GM20431 (cell line): ENCODE results near the gene TMEM238L.

Experiments used
- in situ Hi-C: fragments of 300-500 bp; cut with MseI, MboI; formaldehyde crosslinking; loops from one replicate; pipeline ENCODE4 v1.15.0; 2020; ENCODE audit warnings: low sequenced_read_pairs; ENCODE audit not compliant: unreplicated experiment

Gene TMEM238L

GRCh38 chr17:10777131-10777807, 26.6 kb downstream of the TMEM238L start:
- in situ Hi-C loops, result no loop called here

DNA sequence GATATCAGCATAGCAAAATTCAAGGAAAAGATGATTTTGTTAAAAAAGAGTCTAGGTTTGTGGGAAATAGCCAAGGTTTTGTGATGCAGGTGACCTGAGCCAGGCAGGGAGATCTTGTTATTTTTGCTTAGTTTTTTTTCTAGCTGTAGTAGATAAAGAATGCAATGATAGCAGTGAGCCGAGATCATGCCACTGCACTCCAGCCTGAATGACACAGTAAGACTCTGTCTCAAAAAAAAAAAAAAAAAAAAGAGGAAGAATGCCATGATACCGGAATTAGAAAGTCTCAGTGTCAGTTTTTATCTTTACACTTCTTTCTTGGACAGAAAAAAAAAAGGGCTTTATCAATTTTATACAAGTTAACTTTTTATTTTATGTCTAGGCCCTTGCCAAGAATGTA, 27.5 kb downstream of the TMEM238L start:
- in situ Hi-C loops, result no loop called here

- in situ Hi-C loops, result no loop called here
Measured at GRCh38 chr17:10775740-10776356, 28.1 kb downstream of the TMEM238L start.

DNA sequence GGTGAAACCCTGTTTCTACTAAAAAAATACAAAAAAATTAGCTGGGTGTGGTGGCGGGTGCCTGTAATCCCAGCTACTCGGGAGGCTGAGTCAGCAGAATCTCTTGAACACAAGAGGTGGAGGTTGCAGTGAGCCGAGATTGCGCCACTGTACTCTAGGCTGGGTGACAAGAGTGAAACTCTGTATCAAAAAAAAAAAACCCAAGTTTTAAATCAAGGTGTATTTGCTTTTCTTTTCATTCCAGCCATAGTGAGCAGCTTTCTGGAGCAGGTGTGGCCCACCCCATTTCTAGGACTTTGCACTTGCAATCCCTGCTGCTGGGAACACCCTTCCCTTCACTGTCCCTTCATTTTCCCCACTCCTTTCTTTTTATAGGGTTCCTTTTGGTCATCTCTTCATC, 28.8 kb downstream of the TMEM238L start:
- in situ Hi-C loops, result no loop called here

GRCh38 chr17:10773391-10773790, 30.5 kb downstream of the TMEM238L start:
- in situ Hi-C loops, result no loop called here

DNA sequence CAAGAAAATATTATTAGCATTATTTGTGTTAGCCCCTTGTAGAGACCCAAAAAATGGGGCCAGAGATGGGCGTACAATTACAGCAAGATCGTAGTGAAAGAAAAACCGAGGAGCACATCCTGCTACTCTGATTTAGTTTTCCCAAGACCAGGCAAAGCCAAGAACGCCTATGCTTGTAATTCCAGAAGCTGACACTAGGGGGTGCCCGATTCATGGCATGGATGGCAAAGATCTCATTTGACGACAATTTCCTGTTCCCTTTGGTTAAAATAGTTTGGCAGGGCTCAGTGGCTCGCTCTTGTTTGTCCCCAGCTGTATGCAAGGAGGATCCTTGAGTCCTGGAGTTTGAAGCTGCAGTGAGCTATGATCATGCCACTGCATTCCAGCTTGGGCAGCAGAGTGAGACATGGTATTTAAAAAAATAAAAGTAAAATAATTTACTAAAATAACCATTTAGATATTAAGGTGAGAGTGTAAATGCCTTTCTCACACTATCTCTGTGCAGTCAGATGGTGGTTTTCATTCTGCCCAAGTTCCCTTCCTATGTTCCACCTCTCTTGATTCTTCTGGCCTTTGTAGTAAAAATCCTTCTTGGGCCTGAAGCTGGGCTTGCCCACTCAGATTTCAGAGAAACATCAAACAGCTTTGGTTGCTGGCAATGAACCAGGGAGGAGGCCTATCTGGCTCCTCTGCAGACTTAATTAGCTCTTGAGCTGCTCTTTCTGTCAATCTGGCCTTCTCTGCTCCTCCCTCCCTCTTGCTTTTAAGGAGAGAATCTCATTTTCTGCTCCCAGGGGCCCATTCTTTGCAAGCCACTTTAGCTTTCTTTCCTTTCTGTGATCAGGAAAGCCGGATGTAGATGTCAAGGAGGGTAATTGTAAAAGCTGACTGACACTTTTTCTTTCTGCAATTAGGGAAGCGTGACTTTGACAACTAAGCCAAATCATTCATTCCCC, 31.2 kb downstream of the TMEM238L start:
- in situ Hi-C loops, result no loop called here

- in situ Hi-C loops, result no loop called here
Measured at GRCh38 chr17:10771148-10771547, 32.8 kb downstream of the TMEM238L start.

- in situ Hi-C loops, result no loop called here
Measured at GRCh38 chr17:10769840-10770239, 34.1 kb downstream of the TMEM238L start.

- in situ Hi-C loops, result no loop called here
Measured at GRCh38 chr17:10768750-10769251, 35.1 kb downstream of the TMEM238L start.

GRCh38 chr17:10767232-10767631, 36.7 kb downstream of the TMEM238L start:
- in situ Hi-C loops, result no loop called here

DNA sequence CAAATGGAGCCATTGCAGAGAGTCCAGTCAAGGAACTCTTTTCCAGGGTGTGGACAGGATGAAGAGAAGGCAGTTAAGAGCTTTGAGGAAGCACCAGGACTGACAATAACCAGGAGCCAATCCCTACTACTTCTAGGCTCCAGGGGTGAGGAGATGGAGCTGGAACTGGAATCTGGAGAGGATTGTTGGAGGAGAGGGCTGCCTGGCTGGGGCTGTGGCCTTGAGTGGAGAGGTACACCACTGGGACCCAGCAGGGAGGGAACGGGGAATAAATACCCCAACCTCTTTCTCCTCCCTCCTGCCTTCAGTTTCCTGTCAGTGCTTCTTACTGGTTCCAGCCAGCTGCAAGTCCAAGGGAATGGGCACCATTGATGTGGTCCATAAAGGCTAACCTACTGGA, 41.9 kb downstream of the TMEM238L start:
- in situ Hi-C loops, result no loop called here

GRCh38 chr17:10761281-10761680, 42.6 kb downstream of the TMEM238L start:
- in situ Hi-C loops, result no loop called here

DNA sequence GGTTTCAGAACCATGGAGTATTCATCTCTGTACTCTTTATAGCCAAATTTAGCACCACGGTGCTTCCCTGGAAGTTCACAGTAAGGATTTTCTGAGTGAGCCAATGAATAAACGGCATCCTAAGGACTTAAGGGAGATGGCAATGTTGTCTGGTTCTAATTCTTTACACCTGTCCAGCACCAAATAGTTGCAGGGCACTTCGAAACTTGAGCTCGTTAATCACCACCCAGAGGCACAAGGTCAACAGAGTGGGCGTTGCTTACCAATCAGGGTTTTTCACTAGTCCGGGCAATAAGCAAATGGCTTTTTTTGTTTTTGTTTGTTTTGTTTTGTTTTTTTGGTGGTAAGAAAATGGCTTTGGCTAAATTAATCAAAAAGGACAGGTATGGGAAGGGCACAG, 45.8 kb downstream of the TMEM238L start:
- in situ Hi-C loops, result no loop called here

DNA sequence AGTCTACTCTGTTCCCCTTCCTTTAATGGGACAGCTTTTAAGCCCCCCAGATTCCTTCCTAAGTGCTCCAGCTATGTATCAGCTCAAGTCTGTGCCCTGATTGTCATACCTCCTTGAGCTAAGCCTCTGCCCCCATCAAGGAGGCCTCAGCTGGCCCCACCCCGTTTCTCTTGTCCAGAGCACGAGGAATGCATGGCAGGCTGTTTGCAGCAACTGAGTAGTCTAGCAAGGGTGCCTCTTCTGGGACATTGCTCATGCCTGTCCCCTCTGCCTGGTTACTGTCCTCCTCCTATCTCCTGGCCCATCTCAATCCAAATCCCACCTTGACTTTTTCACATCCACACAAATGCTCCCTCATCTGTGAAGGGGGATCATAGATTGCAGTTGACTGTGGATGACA, 46.3 kb downstream of the TMEM238L start:
- in situ Hi-C loops, result no loop called here

DNA sequence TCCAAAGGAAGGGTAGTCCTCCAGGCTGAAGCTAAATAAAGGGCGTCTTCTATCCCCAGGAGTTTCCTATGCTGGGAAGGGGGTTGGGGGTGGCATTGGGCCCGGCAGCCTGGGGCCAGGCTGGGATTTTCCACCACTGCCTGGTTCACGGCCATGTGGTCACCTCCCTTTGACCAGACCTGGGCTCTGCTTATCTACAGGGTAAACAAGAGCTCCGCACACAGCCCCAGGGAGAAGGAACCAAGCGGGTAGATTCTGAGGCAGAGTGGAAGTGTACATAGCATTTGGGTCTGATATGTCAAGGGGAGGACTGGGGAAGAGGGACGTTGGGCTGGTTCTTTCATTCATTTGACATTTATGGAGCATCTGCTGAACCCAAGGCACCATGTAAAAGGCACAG, 46.8 kb downstream of the TMEM238L start:
- in situ Hi-C loops, result no loop called here

GRCh38 chr17:10756619-10757018, 47.3 kb downstream of the TMEM238L start:
- in situ Hi-C loops, result no loop called here

DNA sequence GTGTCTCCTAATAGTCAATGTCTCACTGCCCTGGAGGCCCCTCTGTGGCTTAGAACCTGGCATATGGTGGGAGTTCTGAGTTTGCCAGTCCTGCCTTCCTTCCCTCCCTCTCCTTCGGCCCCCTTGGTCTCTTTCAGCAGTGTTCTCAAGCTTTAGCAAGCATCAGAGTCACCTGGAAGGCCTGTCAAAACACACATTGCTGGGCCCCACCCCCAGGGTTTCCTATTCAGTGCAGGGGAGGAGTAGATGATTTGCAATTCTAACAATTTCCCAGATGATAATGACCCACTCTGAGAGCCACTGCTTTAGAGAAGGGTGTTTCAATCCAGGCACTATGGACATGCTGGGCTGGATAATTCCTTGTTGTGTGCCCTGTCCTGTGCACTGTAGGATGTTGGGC, 47.7 kb downstream of the TMEM238L start:
- in situ Hi-C loops, result no loop called here

DNA sequence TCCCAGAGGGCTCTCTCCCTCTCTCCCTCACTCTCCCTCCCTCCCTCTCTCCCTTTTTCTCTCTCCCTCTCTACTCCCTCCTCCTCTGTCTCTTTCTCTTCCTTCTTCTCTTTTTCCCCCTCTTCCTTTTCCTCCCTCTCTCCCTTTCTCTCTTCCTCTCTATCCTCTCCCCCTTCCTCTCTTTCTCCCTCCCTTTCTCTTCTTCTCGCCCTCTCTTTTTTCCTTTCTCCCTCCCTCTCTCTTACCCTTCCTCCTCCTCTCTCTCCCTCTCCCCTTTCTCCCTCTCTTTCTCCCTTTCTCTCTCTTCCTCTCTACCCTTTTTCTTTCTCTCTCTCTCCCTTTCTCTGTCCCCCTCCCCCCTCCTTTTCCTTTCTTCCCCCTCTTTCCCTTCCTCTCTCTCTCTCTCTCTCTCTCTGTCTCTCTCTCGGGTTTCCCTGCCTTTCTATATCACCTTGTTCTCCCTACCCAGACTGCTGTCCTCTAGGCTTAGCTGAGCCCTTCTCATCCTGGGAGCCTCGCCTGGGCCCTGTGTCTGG, 48.2 kb downstream of the TMEM238L start:
- in situ Hi-C loops, result no loop called here

GRCh38 chr17:10754861-10755591, 48.9 kb downstream of the TMEM238L start:
- in situ Hi-C loops, result no loop called here

DNA sequence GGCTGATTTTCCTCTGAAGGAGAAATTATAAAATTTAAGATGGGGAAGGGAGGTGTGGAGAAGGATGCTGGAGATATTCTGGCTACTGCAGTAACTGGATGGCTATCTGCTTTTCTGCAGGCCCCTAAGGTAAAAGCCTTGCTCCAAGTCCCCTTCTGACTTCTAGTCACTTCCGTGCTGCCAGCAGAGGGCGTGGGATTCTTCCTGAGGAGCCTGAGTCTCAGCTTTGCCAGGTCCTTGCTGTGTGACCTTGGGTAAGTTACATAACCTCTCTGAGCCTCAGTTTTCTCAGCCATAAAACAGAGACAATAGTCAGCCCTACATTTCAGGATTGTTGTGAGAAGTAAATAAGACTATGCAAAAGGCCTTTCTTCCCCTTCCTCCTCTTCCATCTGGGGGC, 49.8 kb downstream of the TMEM238L start:
- in situ Hi-C loops, result no loop called here
